ENCODE results near the gene CROCC.
A peak's percentile ranks its signal among the peaks of the same experiment; 100 is the strongest.
"Not testable (repeated sequence)": the region's sequence is repeated elsewhere in the genome, so short reads cannot be mapped to it uniquely, and the experiment has no call there.

CROCC gene

DNA sequence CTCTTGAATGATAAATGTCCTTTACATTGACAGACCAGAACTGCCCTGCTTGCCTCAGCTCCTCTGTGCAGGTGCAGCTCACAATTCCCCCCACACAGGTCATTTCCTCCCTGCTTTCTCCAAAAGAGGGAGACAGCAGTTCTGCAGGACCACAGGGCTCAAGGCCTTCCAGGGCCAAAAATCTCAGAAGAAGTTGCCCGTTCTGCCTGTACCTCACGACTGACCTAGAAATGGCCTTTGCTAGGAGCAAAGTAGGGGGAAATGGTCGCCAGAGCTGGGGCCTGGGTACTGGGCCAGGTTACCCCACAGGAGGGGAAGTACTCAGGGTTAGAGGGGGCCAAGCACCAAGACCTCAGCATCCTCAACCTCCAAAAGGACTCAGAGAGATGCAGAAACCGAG lies 14.9 kb upstream of the CROCC start:
- TF ChIP-seq, protein P1, sequence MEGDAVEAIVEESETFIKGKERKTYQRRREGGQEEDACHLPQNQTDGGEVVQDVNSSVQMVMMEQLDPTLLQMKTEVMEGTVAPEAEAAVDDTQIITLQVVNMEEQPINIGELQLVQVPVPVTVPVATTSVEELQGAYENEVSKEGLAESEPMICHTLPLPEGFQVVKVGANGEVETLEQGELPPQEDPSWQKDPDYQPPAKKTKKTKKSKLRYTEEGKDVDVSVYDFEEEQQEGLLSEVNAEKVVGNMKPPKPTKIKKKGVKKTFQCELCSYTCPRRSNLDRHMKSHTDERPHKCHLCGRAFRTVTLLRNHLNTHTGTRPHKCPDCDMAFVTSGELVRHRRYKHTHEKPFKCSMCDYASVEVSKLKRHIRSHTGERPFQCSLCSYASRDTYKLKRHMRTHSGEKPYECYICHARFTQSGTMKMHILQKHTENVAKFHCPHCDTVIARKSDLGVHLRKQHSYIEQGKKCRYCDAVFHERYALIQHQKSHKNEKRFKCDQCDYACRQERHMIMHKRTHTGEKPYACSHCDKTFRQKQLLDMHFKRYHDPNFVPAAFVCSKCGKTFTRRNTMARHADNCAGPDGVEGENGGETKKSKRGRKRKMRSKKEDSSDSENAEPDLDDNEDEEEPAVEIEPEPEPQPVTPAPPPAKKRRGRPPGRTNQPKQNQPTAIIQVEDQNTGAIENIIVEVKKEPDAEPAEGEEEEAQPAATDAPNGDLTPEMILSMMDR (IDR thresholded peaks at IDR 0.05; ENCODE audit: low read depth, low read length), result no peak
- no peak for DNase-seq (ENCODE audit: low read depth in 2 of 2)

DNA sequence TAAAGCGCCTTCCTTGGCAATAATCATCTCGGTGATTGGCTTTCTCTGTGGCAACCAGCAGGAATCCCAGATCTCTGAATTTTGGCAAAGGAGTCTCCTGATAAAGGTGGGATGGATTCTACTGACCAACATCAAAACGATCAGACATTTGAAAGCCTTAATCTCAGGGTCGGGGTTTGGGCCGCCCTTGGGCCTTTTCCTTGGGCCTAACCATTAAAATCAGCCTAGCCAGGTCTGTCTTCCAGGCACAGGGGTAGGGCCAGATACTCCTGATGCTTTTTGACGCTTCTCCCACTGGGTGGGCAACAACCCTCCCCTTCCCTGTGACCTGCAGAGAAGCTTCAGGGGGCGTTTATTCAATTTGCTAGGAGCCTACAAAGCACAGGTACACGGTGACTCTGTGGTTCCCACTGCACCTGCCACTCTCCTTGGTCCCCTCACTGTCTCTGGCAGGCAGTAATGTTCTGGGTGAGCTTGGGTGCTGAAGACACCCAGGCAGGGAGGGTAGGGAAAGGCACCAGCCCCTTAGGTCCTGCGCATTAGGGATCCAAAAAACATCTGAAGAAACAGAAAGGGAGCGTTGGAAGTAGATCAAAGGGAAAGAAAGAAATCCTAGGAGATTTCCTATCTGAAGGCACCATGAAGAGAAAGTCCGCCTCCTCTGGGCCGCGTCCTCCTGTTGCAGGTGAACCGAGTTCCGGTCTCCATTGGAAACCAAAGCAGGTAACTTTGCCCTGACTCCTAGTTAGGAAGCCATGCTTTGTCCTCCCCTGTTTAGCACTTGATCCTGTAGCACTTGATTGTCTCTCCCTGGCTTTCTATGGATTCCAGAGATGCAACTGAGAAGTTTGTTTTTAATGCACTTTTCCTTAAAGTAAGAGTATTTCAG lies 13.6 kb upstream of the CROCC start:
- TF ChIP-seq, protein P1 (IDR thresholded peaks at IDR 0.05; ENCODE audit: low read depth, low read length), result no peak
- no peak for DNase-seq (ENCODE audit: low read depth in 2 of 2)
- H3K4me3 ChIP-seq (replicated peaks in 1 of 2; ENCODE audit: low read depth in 2 of 2, low read length in 2 of 2), result no peak overlapping the region

More for the DNA sequence above, 14.9 kb upstream of the CROCC start:
- H3K4me3 ChIP-seq (replicated peaks in 1 of 2; ENCODE audit: low read depth in 2 of 2, low read length in 2 of 2), result no peak overlapping the region

DNA sequence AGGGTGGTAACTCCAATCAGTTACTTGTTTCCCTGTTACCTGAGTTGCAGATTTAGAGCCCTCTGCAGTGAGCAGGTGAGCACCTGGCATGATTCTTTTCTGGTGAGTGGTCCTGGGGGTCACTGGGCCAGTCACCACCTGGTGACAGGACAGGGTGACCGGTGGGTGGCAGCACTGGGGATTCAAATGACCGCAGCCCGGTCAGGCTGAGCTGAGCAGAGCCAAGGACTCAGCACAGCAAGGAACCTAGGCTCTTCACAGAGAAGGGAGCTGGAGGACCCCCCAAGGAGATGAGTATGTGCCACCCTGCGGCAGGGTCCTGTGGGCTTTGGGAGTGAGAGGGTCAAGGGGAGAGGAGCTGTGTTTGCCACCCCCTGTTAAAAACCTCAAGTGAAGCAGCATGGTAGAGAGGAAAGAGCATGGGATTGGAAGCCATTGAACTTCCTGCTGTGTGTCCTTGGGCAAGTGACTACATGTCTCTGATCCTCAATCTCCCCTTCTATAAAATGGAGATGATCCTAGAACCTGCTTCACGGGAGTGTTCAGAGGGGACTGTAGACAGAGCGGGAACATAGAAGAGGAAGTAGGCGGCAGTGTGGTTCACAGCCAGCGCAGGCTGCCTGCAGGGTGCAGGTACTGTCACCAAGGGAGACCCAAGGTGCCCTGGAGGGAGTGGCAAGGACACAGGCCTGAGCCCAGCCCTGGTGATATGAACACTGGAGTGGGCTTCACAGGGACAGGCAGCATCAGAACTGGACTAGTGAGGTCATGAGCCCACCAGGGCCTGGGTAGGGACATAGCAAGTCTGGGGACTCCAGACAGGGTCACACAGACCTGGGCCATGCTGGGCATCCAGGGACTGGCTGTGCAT lies 9.6 kb upstream of the CROCC start:
- not testable (repeated sequence) for H3K4me3 ChIP-seq (replicated peaks in 1 of 2; ENCODE audit: low read depth in 2 of 2, low read length in 2 of 2); DNase-seq (ENCODE audit: low read depth in 2 of 2)

DNA sequence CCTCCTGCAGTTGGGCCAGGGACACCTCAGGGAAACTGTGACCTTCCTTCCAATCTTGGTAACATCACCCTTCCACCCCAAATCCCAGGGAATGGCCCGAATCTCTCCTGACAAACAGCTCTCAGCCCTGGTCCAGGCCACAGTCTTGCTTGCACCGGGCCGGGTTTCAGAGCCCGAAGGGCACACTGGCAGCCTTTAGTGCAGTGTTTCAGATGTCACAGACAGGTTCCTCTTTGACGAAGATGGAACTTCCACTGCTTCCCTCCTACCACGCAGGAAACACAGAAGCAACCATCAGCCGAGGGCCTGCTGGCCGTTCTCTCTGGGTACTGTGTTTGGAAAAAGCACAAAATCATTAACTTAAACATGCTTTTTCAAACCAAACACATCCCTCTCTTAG lies 9.0 kb upstream of the CROCC start:
- H3K4me3 ChIP-seq (replicated peaks in 1 of 2; ENCODE audit: low read depth in 2 of 2, low read length in 2 of 2); DNase-seq (ENCODE audit: low read depth in 2 of 2): not testable (repeated sequence)

DNA sequence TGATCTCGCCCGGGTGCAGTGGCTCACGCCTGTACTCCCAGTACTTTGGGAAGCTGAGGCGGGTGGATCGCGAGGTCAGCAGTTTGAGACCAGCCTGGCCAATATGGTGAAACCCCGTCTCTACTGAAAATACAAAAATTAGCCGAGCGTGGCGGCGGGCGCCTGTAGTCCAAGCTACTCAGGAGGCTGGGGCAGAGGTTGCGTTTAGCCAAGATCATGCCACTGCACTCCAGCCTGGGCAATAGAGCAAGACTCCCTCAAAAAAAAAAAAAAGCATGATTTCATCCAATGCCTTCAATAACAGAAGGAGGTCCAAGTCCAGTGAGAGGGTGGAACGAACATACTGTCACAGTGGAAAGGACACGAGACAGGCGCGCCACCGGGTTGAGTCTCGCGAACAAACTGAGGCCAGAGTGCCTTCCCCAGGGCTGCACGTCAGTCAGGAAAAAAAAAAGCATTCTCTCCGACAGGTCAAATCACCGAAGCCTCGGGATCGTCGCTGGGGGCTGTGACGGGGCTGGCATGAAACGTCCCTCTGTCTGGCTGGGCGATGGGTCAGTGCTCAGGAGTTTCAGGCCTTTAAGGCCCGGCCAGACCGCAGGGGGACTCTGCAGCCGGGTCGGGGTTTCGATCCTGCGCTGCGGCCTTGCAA lies 8.4 kb upstream of the CROCC start:
- DNase-seq (ENCODE audit: low read depth in 2 of 2), result no peak
- peak overlapping the region; percentile 56 to 84 for H3K4me3 ChIP-seq (replicated peaks in 1 of 2; ENCODE audit: low read depth in 2 of 2, low read length in 2 of 2)
- TF ChIP-seq, protein P1 (IDR thresholded peaks at IDR 0.05; ENCODE audit: low read depth, low read length), result peak; percentile 6

DNA sequence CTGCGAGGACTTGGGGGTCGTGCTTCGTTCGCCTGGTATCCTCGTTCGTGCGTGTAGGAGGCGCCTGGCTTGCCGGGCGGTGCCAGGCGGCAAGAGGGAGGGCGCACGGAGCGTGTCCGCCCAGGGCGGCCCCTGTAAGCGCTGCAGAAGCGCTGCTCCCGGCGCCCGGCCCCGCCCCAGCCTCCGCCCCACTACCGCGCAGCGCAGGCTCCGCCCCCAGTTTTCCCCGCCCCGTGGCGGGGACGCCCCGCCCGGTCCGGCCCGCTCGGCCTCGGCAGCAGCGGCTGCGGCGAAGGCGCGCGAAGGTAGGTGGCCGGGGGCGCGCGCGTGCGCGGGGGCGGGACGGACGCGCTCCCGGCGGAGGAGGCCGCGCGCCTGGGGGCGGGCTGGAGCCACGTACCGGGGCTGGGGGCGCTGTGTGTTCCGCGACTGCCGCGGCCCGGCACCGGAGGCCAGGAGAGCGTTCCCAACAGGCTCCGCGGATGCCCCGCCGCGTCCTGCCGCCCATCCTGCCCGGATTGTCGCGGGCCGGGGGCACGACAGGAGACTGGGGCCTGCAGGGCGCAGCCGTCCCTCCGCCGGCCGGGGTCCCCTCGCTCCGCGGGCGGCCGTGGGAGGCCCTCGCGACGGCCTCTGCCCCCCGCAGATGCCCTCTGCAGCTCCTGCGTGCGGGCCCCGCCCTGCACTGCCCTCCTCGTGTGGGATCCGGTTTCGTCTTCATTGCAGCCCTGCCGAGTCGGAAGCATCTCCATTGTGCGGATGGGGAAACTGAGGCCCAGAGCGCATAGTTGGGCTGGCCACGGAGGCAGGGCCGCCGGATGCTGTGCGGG lies 7.7 kb upstream of the CROCC start:
- peak overlapping the region; percentile 71 to 84 for H3K4me3 ChIP-seq (replicated peaks in 1 of 2; ENCODE audit: low read depth in 2 of 2, low read length in 2 of 2)
- TF ChIP-seq, protein P1 (IDR thresholded peaks at IDR 0.05; ENCODE audit: low read depth, low read length), result no peak
- DNase-seq (ENCODE audit: low read depth in 2 of 2), result peak; percentile 95 to 98

DNA sequence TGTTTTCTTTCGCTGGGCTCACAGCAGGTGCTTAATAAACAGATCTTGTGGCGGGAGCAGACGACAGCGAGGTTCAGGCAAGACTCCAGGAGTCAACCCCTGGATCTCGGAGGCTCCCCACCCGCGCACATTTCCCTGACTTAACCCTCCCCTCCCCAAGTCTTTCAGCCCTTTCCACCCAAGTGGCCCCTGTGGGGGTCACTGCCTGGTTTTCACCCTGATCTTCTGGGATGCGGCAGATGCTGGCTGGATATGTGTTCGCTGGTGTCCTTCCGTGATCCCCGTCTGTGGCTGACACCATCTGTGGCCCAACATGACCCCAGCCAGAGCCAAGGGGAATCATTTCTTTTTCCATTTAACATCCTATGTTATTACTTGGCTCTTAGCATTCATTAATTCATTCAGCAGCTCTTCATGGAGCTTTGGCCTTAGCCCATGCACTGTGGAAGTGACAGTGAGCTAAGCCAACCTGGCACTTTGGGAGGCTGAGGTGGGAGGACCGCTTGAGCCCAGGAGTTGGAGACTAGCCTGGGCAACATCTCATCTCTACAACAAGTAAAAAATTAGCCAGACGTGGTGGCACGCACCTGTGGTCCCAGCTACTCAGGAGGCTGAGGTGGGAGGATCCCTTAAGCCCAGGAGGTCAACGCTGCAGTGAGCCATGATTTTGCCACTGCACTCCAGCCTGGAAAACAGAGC lies 6.7 kb upstream of the CROCC start:
- H3K4me3 ChIP-seq (replicated peaks in 1 of 2; ENCODE audit: low read depth in 2 of 2, low read length in 2 of 2), result peak overlapping the region; percentile 71 to 84

More for the DNA sequence above, 6.7 kb upstream of the CROCC start:
- DNase-seq (ENCODE audit: low read depth in 2 of 2), result not testable (repeated sequence)

Data from cardiac fibroblast (primary cell).